Measurements from ENCODE around the gene FKBP7. TPM values are rescaled to one million over a fixed set of nuclear protein-coding genes. Genes with fewer than 3 reads are reported as not detected.

The FKBP7 gene
- total and polyA plus RNA-seq, 4 donors = 2.8 to 10.4 (median 4.9) TPM

DNA sequence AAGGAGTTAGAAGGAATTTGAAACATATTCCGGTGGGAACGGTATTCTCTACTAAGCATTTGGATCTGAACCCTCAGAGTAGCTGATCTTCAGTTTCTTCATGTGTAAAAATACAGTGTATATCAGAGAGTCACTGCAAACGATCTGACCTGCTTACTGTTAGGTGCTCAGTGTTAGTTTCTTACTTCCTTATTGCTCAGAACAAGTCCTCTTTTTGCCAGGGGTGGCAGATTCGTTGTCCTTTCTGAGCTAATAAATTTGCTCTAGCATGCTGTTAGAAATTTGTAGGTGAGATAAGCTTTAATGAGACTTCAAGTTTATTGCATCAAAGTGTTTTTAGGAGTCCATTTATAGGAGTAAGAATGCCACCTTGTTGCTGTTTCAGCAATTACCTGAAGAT, 17.6 kb upstream of the FKBP7 start:
- Histone ChIP-seq H3K9me3 (ENCODE audit: control insufficient read depth in 4 of 4, low read length in 3 of 4) (no peaks in the 10 kb centered on the region), H3K27me3 (ENCODE audit: control insufficient read depth in 4 of 4, insufficient read depth in 4 of 4, low read length in 3 of 4) (no peaks in the 10 kb centered on the region), H3K4me1 (ENCODE audit: control insufficient read depth in 4 of 4, insufficient read depth in 4 of 4, low read length in 3 of 4) (no peaks in the 10 kb centered on the region), H3K9ac (ENCODE audit: low read depth in 1 of 2, low read length in 2 of 2) (no peak overlapping the region), H3K4me3 (ENCODE audit: low read depth in 1 of 3, low read length in 3 of 3) (no peak overlapping the region), H3K36me3 (ENCODE audit: control insufficient read depth in 4 of 4, insufficient read depth in 3 of 4, low read depth in 1 of 4, low read length in 3 of 4) (peaks cover 5 to 64% (median 43%) of the 10 kb centered on the region in 4 donors), H3K27ac (ENCODE audit: low read depth in 1 of 2, low read length in 2 of 2) (no peak overlapping the region)
- TF ChIP-seq RAD21 (IDR thresholded peaks at IDR 0.05) (no peak), TAF1 (conservative IDR thresholded peaks at IDR 0.05) (no peak), HNF4G (IDR thresholded peaks at IDR 0.05) (no peak), YY1 (IDR thresholded peaks at IDR 0.05) (no peak), CTCF (IDR thresholded peaks at IDR 0.05; ENCODE audit: low read depth, low read length, missing input control) (no peak), GABPA (IDR thresholded peaks at IDR 0.05 in 1 of 2, conservative IDR thresholded peaks at IDR 0.05 in 1 of 2) (no peak)
- no peak for DNase-seq (ENCODE audit: low spot score)
- WGBS = 85% methylated on average over 4 of the region's 4 CpGs

DNA sequence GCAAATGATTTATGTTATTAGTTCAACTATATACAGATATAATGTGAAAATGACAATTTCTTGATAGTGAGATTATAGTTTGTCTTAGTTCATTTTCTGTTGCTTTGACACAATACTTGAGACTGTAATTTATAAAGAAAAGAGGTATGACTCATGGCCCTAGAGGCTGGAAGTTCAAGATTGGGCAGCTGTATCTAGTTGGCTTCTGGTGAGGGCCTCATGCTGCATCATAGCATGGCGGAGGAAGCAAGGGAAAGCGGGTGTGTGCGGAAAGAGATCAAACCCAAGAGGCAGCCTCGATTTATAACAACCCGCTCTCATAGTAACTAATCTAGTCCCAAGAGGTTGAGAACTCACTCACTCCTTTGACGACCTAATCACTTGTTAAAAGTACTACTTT, 13.2 kb upstream of the FKBP7 start:
- no peak for DNase-seq (ENCODE audit: low spot score)
- peaks cover 2 to 49% (median 23%) of the 10 kb centered on the region in 4 donors for H3K36me3 ChIP-seq (ENCODE audit: control insufficient read depth in 4 of 4, insufficient read depth in 3 of 4, low read depth in 1 of 4, low read length in 3 of 4)
- H3K27ac ChIP-seq (ENCODE audit: low read depth in 1 of 2, low read length in 2 of 2) = no peak overlapping the region
- no peak for TF ChIP-seq CTCF (IDR thresholded peaks at IDR 0.05; ENCODE audit: low read depth, low read length, missing input control)
- TF ChIP-seq SP1 (IDR thresholded peaks at IDR 0.05) = no peak
- TF ChIP-seq HNF4G (IDR thresholded peaks at IDR 0.05) = no peak
- TF ChIP-seq RAD21 (IDR thresholded peaks at IDR 0.05) = no peak
- TF ChIP-seq RXRA (IDR thresholded peaks at IDR 0.05) = no peak
- TF ChIP-seq HNF4A (conservative IDR thresholded peaks at IDR 0.05) = no peak
- no peak for TF ChIP-seq NR2F2 (IDR thresholded peaks at IDR 0.05)
- TF ChIP-seq EGR1 (IDR thresholded peaks at IDR 0.05; ENCODE audit: low read depth in 2 of 2) = no peak
- no peak for TF ChIP-seq FOXA2 (IDR thresholded peaks at IDR 0.05)
- TF ChIP-seq, protein P1, sequence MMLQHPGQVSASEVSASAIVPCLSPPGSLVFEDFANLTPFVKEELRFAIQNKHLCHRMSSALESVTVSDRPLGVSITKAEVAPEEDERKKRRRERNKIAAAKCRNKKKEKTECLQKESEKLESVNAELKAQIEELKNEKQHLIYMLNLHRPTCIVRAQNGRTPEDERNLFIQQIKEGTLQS (IDR thresholded peaks at IDR 0.05) = no peak
- no peak for TF ChIP-seq FOXA1 (IDR thresholded peaks at IDR 0.05)
- TF ChIP-seq, protein P2, sequence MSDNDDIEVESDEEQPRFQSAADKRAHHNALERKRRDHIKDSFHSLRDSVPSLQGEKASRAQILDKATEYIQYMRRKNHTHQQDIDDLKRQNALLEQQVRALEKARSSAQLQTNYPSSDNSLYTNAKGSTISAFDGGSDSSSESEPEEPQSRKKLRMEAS (IDR thresholded peaks at IDR 0.05) = no peak
- TF ChIP-seq REST (IDR thresholded peaks at IDR 0.05) = no peak
- TF ChIP-seq GABPA (IDR thresholded peaks at IDR 0.05 in 1 of 2, conservative IDR thresholded peaks at IDR 0.05 in 1 of 2) = no peak
- TF ChIP-seq, protein P3, sequence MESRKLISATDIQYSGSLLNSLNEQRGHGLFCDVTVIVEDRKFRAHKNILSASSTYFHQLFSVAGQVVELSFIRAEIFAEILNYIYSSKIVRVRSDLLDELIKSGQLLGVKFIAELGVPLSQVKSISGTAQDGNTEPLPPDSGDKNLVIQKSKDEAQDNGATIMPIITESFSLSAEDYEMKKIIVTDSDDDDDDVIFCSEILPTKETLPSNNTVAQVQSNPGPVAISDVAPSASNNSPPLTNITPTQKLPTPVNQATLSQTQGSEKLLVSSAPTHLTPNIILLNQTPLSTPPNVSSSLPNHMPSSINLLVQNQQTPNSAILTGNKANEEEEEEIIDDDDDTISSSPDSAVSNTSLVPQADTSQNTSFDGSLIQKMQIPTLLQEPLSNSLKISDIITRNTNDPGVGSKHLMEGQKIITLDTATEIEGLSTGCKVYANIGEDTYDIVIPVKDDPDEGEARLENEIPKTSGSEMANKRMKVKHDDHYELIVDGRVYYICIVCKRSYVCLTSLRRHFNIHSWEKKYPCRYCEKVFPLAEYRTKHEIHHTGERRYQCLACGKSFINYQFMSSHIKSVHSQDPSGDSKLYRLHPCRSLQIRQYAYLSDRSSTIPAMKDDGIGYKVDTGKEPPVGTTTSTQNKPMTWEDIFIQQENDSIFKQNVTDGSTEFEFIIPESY (IDR thresholded peaks at IDR 0.05) = no peak
- H3K4me1 ChIP-seq (ENCODE audit: control insufficient read depth in 4 of 4, insufficient read depth in 4 of 4, low read length in 3 of 4) = no peaks in the 10 kb centered on the region
- no peak overlapping the region for H3K4me3 ChIP-seq (ENCODE audit: low read depth in 1 of 3, low read length in 3 of 3)
- H3K9ac ChIP-seq (ENCODE audit: low read depth in 1 of 2, low read length in 2 of 2) = no peak overlapping the region
- no peaks in the 10 kb centered on the region for H3K9me3 ChIP-seq (ENCODE audit: control insufficient read depth in 4 of 4, low read length in 3 of 4)
- WGBS = 97% methylated on average over 6 of the region's 6 CpGs
- H3K27me3 ChIP-seq (ENCODE audit: control insufficient read depth in 4 of 4, insufficient read depth in 4 of 4, low read length in 3 of 4) = no peaks in the 10 kb centered on the region

Measured in liver (tissue), 9 donors.